Prostate gland (tissue), 2 donors: Measurements from ENCODE around the gene SVEP1. TPM values are rescaled to one million over a fixed set of nuclear protein-coding genes. Genes with fewer than 3 reads are reported as not detected.

ENCODE experiments used
- DNase-seq: peaks from one replicate; pipeline ENCODE4 v3.0.0-alpha.2; 2019; ENCODE audit warnings: low spot score
- H3K27ac ChIP-seq, 2 donors: fragments of 200-600 bp; sonication (generic); 2 replicates each; pipeline ENCODE4 v1.5.1; 2017 to 2019
- H3K27me3 ChIP-seq: fragments of 200-600 bp; sonication (generic); replicated peaks from 2 replicates; pipeline ENCODE4 v1.5.1; 2019; ENCODE audit not compliant: insufficient read depth
- H3K36me3 ChIP-seq, 2 donors: fragments of 200-600 bp; sonication (generic); 1 replicate in 1 of 2; 2 replicates in 1 of 2; pipeline versions ENCODE4 v1.5.1 to v1.8.1; 2017 to 2019
- H3K4me1 ChIP-seq: fragments of 200-600 bp; sonication (generic); replicated peaks from 2 replicates; pipeline ENCODE4 v1.5.1; 2019
- H3K4me3 ChIP-seq, 2 donors: fragments of 200-600 bp; sonication (generic); 2 replicates each; pipeline ENCODE4 v1.5.1; 2017 to 2019
- H3K9me3 ChIP-seq: fragments of 200-600 bp; sonication (generic); 2 replicates; pipeline ENCODE4 v1.5.1; 2017
- POLR2A ChIP-seq: fragments of 450-650 bp; IDR thresholded peaks from one replicate; pipeline ENCODE4 v1.6.1; 2016; ENCODE audit warnings: antibody characterized with exemption, mild to moderate bottlenecking
- POLR2AphosphoS5 ChIP-seq: sonication (generic); formaldehyde crosslinking; IDR thresholded peaks from one replicate; pipeline ENCODE4 v1.6.1; 2017; ENCODE audit warnings: antibody characterized with exemption
- WGBS: methylation state at CpG from one replicate; pipeline ENCODE4 v1.1.5; 2018; 5-methylcytosine and 5-hydroxymethylcytosine counted together
- intact Hi-C: fragments of 100-400 bp; cut with DNase I; formaldehyde crosslinking; loops from one replicate; pipeline ENCODE4 v1.14.2; 2022
- total RNA-seq, 2 donors: library from RNA; depleted of rRNA; stranded (reverse); fragments of >200 nt; gene quantifications; one replicate each; pipeline ENCODE4 v1.1.0, GENCODE V29; 2016
- TF ChIP-seq, protein P1 (sequence below), 4 experiments: fragments of 200-600 bp in 2 of 4; fragments of 450-650 bp in 2 of 4; sonication (generic) in 2 of 4; IDR thresholded peaks; 1 replicate in 3 of 4; 2 replicates in 1 of 4; pipeline ENCODE4 v1.5.1; 2016 to 2019; ENCODE audit warnings: antibody characterized with exemption in 4 of 4, mild to moderate bottlenecking in 2 of 4, moderate library complexity in 2 of 4

SVEP1 gene
- total RNA-seq, 2 donors from 2014 or later, result 2.7 to 5.8 TPM

DNA sequence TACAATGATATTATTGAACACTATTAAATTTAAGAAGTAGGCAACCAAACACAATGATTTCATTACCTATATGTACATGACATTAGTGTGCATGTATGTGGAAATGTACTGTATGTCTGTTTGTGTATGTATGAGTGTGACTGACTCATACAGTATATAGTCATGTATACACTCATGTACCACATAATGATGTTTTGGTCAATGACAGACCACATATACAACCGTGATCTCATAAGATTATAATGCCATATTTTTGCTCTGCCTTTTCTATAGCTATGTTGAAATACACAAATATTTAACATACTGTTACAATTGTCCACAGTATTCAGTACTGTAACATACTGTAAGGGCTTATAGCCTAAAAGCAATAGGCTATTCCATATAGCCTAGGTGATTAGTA lies 19.7 kb downstream of the SVEP1 start:
- H3K4me1 ChIP-seq, result no peaks in the 10 kb centered on the region
- no peaks in the 10 kb centered on the region for H3K9me3 ChIP-seq
- TF ChIP-seq, protein P1, sequence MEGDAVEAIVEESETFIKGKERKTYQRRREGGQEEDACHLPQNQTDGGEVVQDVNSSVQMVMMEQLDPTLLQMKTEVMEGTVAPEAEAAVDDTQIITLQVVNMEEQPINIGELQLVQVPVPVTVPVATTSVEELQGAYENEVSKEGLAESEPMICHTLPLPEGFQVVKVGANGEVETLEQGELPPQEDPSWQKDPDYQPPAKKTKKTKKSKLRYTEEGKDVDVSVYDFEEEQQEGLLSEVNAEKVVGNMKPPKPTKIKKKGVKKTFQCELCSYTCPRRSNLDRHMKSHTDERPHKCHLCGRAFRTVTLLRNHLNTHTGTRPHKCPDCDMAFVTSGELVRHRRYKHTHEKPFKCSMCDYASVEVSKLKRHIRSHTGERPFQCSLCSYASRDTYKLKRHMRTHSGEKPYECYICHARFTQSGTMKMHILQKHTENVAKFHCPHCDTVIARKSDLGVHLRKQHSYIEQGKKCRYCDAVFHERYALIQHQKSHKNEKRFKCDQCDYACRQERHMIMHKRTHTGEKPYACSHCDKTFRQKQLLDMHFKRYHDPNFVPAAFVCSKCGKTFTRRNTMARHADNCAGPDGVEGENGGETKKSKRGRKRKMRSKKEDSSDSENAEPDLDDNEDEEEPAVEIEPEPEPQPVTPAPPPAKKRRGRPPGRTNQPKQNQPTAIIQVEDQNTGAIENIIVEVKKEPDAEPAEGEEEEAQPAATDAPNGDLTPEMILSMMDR (IDR thresholded peaks at IDR 0.05), result no peak
- TF ChIP-seq POLR2AphosphoS5, result no peak
- no peak for TF ChIP-seq POLR2A
- no peaks in the 10 kb centered on the region for H3K36me3 ChIP-seq
- 70% methylated on average over 1 of the region's 1 CpG for WGBS
- no peaks in the 10 kb centered on the region for H3K27me3 ChIP-seq
- intact Hi-C loops, result no loop called here
- H3K4me3 ChIP-seq, result no peak overlapping the region
- no peak for DNase-seq
- no peak overlapping the region for H3K27ac ChIP-seq

- TF ChIP-seq, protein P1 (IDR thresholded peaks at IDR 0.05), result no peak
- WGBS, result 29% methylated on average over 6 of the region's 6 CpGs
- no peaks in the 10 kb centered on the region for H3K4me1 ChIP-seq
- H3K27ac ChIP-seq, result no peak overlapping the region
- no peak overlapping the region for H3K4me3 ChIP-seq
- H3K36me3 ChIP-seq, result no peaks in the 10 kb centered on the region
- no peak for DNase-seq
- no peaks in the 10 kb centered on the region for H3K9me3 ChIP-seq
- H3K27me3 ChIP-seq, result no peaks in the 10 kb centered on the region
- intact Hi-C loops, result no loop called here
These were observed 23.8 kb downstream of the SVEP1 start for GRCh38 chr9:110555551-110556331.

GRCh38 chr9:110546411-110546871 lies 33.1 kb downstream of the SVEP1 start:
- Histone ChIP-seq H3K4me1 (no peaks in the 10 kb centered on the region), H3K9me3 (no peaks in the 10 kb centered on the region), H3K27me3 (no peaks in the 10 kb centered on the region), H3K27ac (no peak overlapping the region), H3K4me3 (no peak overlapping the region), H3K36me3 (no peaks in the 10 kb centered on the region)
- TF ChIP-seq, protein P1 (IDR thresholded peaks at IDR 0.05), result no peak
- TF ChIP-seq POLR2A, result no peak
- TF ChIP-seq POLR2AphosphoS5, result no peak
- DNase-seq, result no peak
- intact Hi-C loops, result no loop called here
- WGBS, result 71% methylated on average over 5 of the region's 5 CpGs

DNA sequence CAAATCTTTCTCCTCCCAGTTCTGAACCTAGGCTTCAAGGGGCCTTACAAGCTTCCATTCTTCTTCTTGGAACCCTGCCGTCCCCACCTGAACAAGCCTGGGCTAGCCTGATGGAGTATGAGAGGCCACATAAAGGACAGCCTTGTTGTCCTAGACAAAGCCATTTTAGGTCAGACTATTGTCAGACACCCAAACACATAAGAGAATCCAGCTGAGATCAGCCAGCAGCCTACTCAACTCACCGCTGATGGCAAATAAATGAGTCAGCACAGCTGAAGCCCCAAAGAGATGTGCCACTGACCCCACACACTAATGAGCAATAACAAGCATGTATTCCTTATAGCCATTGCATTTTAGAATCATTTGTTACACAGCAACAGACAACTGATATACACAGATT lies 33.8 kb downstream of the SVEP1 start:
- intact Hi-C loops, result no loop called here
- Histone ChIP-seq H3K36me3 (no peaks in the 10 kb centered on the region), H3K9me3 (no peaks in the 10 kb centered on the region), H3K4me3 (no peak overlapping the region), H3K27ac (no peak overlapping the region), H3K27me3 (no peaks in the 10 kb centered on the region), H3K4me1 (no peaks in the 10 kb centered on the region)
- no peak for DNase-seq
- 49% methylated on average over 2 of the region's 2 CpGs for WGBS
- TF ChIP-seq POLR2AphosphoS5, result no peak
- TF ChIP-seq, protein P1 (IDR thresholded peaks at IDR 0.05), result no peak
- no peak for TF ChIP-seq POLR2A

DNA sequence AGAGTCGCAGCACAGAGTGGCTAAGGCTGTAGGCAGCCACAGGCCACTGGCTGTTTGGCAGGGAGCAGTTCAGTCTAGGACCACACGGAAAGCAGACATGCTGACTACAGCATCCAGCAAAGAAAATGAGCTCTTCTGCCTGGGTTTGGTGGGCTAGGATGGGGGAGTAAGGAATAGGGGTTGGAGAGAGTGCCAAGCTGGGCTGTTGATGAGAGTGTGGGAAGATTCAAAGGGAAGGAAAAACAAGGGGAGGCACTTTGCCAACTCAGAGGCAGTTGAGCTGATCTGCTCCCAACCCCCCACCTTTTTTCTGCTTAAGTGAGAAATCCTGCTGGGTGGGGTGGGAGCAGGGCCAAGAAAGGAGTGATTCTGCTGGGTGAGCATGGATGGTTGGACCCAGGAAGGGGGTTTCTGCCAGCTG lies 35.9 kb downstream of the SVEP1 start:
- Histone ChIP-seq H3K4me3 (no peak overlapping the region), H3K4me1 (no peaks in the 10 kb centered on the region), H3K9me3 (no peaks in the 10 kb centered on the region), H3K27ac (no peak overlapping the region), H3K36me3 (no peaks in the 10 kb centered on the region), H3K27me3 (no peaks in the 10 kb centered on the region)
- DNase-seq, result no peak
- intact Hi-C loops, result no loop called here
- no peak for TF ChIP-seq POLR2AphosphoS5
- WGBS, result 66% methylated on average over 2 of the region's 2 CpGs
